Uterus (tissue), 4 donors: ENCODE measurements around the gene MRAP. TPM values are rescaled to one million over a fixed set of nuclear protein-coding genes. Genes with fewer than 3 reads are reported as not detected.

Experiments used
- DNase-seq, 2 donors: peaks; one replicate each; pipeline ENCODE4 v3.0.0-alpha.2; 2019 to 2020
- H3K27ac ChIP-seq, 2 donors: fragments of 200-600 bp; sonication (generic); 1 replicate in 1 of 2; 2 replicates in 1 of 2; pipeline ENCODE4 v1.5.1; 2016 to 2018
- H3K27me3 ChIP-seq, 2 donors: fragments of 200-600 bp; sonication (generic); one replicate each; pipeline ENCODE4 v1.5.1; 2018 to 2019; ENCODE audit warnings: control low read depth in 1 of 2
- H3K36me3 ChIP-seq, 2 donors: fragments of 200-600 bp; sonication (generic); one replicate each; pipeline ENCODE4 v1.5.1; 2019; ENCODE audit warnings: control low read depth in 1 of 2
- H3K4me1 ChIP-seq, 2 donors: fragments of 200-600 bp; sonication (generic); one replicate each; pipeline ENCODE4 v1.5.1; 2018 to 2019; ENCODE audit warnings: control low read depth in 1 of 2
- H3K4me3 ChIP-seq, 2 donors: fragments of 200-600 bp; sonication (generic); 1 replicate in 1 of 2; 2 replicates in 1 of 2; pipeline ENCODE4 v1.5.1; 2018 to 2019; ENCODE audit warnings: mild to moderate bottlenecking in 1 of 2
- H3K9me3 ChIP-seq, 2 donors: fragments of 200-600 bp; sonication (generic); one replicate each; pipeline ENCODE4 v1.5.1; 2019; ENCODE audit warnings: control low read depth in 1 of 2
- CTCF ChIP-seq, 4 experiments: fragments of 200-600 bp in 2 of 4; fragments of 450-650 bp in 2 of 4; sonication (generic) in 2 of 4; IDR thresholded peaks; one replicate each; pipeline ENCODE4 v1.5.1; 2016 to 2019; ENCODE audit warnings: antibody characterized with exemption in 4 of 4, mild to moderate bottlenecking in 2 of 4, moderate library complexity in 1 of 4
- POLR2A ChIP-seq, 2 donors: fragments of 450-650 bp; IDR thresholded peaks; one replicate each; pipeline ENCODE4 v1.6.1; 2016; ENCODE audit warnings: antibody characterized with exemption in 2 of 2, mild to moderate bottlenecking in 1 of 2, moderate library complexity in 1 of 2
- intact Hi-C: fragments of 100-400 bp; cut with DNase I; formaldehyde crosslinking; loops from one replicate; pipeline ENCODE4 v1.15.1; 2023; ENCODE audit warnings: low total_unique reads
- total RNA-seq, 4 donors: library from RNA; depleted of rRNA in 3 of 4; stranded (reverse); fragments of >200 nt in 3 of 4; gene quantifications; one replicate each; pipeline versions ENCODE4 v1.1.0 to v1.2.4, GENCODE V29; 2014 to 2023
- donor health status: DM: yes; HTN: yes; CAD: no.

MRAP gene
- total RNA-seq, 4 donors from 2014 or later: not detected

DNA sequence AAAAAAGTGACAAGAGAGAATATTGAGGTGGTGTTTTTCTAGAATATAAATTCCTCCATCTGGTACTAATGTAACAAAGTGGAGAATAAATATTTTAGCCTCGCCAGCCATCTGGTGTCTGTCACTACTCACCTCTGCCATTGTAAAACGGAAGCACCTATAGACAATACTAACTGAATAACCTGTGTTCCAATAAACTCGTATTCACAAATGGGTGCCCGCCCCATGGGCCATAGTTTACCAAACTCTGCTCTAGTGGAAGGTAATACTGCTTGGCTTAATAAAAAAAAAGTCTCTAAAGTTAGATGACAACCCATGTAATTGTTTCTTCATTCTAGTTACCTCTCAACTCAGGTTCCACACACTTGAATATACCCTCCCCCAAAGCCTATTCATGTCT, 27.9 kb upstream of the MRAP start:
- Histone ChIP-seq H3K27ac (no peak overlapping the region), H3K9me3 (no peaks in the 10 kb centered on the region), H3K4me3 (no peak overlapping the region), H3K36me3 (no peaks in the 10 kb centered on the region), H3K27me3 (no peaks in the 10 kb centered on the region), H3K4me1 (no peaks in the 10 kb centered on the region)
- DNase-seq: no peak
- intact Hi-C loops: no loop called here
- TF ChIP-seq CTCF (IDR thresholded peaks at IDR 0.05) (no peak), POLR2A (IDR thresholded peaks at IDR 0.05) (no peak)

GRCh38 chr21:32276671-32277070, 22.0 kb upstream of the MRAP start:
- TF ChIP-seq CTCF (IDR thresholded peaks at IDR 0.05) (no peak), POLR2A (IDR thresholded peaks at IDR 0.05) (no peak)
- no peaks in the 10 kb centered on the region for H3K9me3 ChIP-seq
- intact Hi-C loops: no loop called here
- H3K4me1 ChIP-seq: no peaks in the 10 kb centered on the region
- H3K36me3 ChIP-seq: no peaks in the 10 kb centered on the region
- no peak overlapping the region for H3K27ac ChIP-seq
- no peak for DNase-seq
- H3K27me3 ChIP-seq: no peaks in the 10 kb centered on the region
- no peak overlapping the region for H3K4me3 ChIP-seq

DNA sequence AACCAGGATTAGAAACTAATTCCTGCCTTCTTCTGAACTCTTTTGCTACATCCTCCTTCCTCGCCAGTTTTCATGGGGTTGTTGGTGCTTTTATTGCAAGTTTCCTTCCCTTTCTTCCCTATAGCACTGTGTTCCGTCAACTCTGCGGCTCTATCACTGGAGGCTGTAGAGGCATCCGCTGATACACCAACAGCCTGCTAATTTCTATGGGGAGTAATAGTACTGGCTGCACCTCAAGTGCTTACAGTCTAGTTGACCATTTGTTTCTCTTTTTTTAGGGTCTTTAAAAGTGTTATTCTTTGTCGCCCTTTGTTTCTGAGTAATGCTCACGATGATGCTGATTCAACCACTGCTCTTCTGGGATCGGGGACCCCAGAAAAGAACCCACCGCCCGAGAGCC, 20.6 kb upstream of the MRAP start:
- intact Hi-C loops: no loop called here
- DNase-seq: no peak
- TF ChIP-seq POLR2A (IDR thresholded peaks at IDR 0.05) (no peak), CTCF (IDR thresholded peaks at IDR 0.05) (no peak)
- no peaks in the 10 kb centered on the region for H3K27me3 ChIP-seq
- no peaks in the 10 kb centered on the region for H3K4me1 ChIP-seq
- H3K9me3 ChIP-seq: no peaks in the 10 kb centered on the region
- H3K36me3 ChIP-seq: no peaks in the 10 kb centered on the region
- peak overlapping the region; percentile 72 to 75 for H3K4me3 ChIP-seq
- peak overlapping the region; percentile 21 to 78 for H3K27ac ChIP-seq

- peak; percentile 96 to 97 for DNase-seq
- no peaks in the 10 kb centered on the region for H3K4me1 ChIP-seq
- no peaks in the 10 kb centered on the region for H3K36me3 ChIP-seq
- peak within 1 kb of the TSS; percentile 72 to 75 for H3K4me3 ChIP-seq
- TF ChIP-seq CTCF (IDR thresholded peaks at IDR 0.05) (peak; percentile 16 to 46 (median 30)), POLR2A (IDR thresholded peaks at IDR 0.05) (peak; percentile 61 to 62)
- H3K9me3 ChIP-seq: no peaks in the 10 kb centered on the region
- peak within 1 kb of the TSS; percentile 78 for H3K27ac ChIP-seq
- intact Hi-C loops: no loop called here
- no peaks in the 10 kb centered on the region for H3K27me3 ChIP-seq
These were observed 19.9 kb upstream of the MRAP start, which contains the start of gene MIS18A for GRCh38 chr21:32278518-32279376. Gene MIS18A, minus strand, starts transcription at chr21:32279049. Its CDS starts 35 bp downstream, at chr21:32279014.

DNA sequence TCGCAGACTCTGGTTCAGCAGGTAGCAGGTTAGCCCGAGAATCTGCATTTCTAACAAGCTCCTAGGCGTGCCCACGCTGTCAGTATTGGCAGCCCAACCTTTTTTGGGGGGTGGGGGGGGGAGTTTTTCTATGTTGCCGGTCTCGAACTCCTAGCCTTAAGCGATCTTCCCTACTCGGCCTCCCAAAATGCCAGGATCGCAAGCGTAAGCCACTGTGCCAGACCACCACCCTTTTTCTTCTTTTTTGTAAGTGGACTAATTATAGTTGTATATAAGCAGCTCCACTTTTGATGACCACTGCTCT, 19.3 kb upstream of the MRAP start:
- H3K27me3 ChIP-seq: no peaks in the 10 kb centered on the region
- H3K9me3 ChIP-seq: no peaks in the 10 kb centered on the region
- no peak for DNase-seq
- TF ChIP-seq POLR2A (IDR thresholded peaks at IDR 0.05) (no peak), CTCF (IDR thresholded peaks at IDR 0.05) (no peak)
- H3K4me3 ChIP-seq: peak overlapping the region; percentile 72 to 75
- intact Hi-C loops: no loop called here
- H3K36me3 ChIP-seq: no peaks in the 10 kb centered on the region
- H3K4me1 ChIP-seq: no peaks in the 10 kb centered on the region
- H3K27ac ChIP-seq: peak overlapping the region; percentile 78
